SK-N-SH (cell line): ENCODE results near the gene SHROOM1.

Source experiments
- EP300 ChIP-seq, 2 experiments: IDR thresholded peaks; 2 replicates each; pipeline versions ENCODE4 v1.4.0 to v1.6.1; 2012; ENCODE audit warnings: borderline replicate concordance in 1 of 2, low read depth in 1 of 2, low read length in 1 of 2
- FOXJ3 ChIP-seq: sonication (generic); formaldehyde crosslinking; IDR thresholded peaks from 2 replicates; pipeline ENCODE4 v1.5.1; 2020; ENCODE audit warnings: mild to moderate bottlenecking, missing genetic modification reagents
- GABPA ChIP-seq: IDR thresholded peaks from 2 replicates; pipeline ENCODE4 v1.4.0; 2012; ENCODE audit warnings: low read depth, mild to moderate bottlenecking
- GATA2 ChIP-seq: sonication (generic); formaldehyde crosslinking; IDR thresholded peaks from 2 replicates; pipeline ENCODE4 v1.5.0; 2020; ENCODE audit warnings: mild to moderate bottlenecking, missing genetic modification reagents
- MEF2A ChIP-seq: IDR thresholded peaks from 2 replicates; pipeline ENCODE4 v1.4.0; 2012; ENCODE audit warnings: low read depth, borderline replicate concordance
- NFIC ChIP-seq: IDR thresholded peaks from 2 replicates; pipeline ENCODE4 v1.4.0; 2012; ENCODE audit warnings: borderline replicate concordance
- PBX3 ChIP-seq: IDR thresholded peaks from 2 replicates; pipeline ENCODE4; 2012
- POLR2AphosphoS5 ChIP-seq: IDR thresholded peaks from 2 replicates; pipeline ENCODE4 v1.6.1; 2012; ENCODE audit warnings: low read depth, low read length
- SIN3A ChIP-seq: IDR thresholded peaks from 2 replicates; pipeline ENCODE4 v1.6.1; 2012; ENCODE audit warnings: low read depth, mild to moderate bottlenecking, low read length, moderate library complexity, borderline replicate concordance
- TF ChIP-seq, protein P1 (sequence below): fragments of 200-600 bp; sonication (generic); IDR thresholded peaks from 2 replicates; pipeline ENCODE4 v1.6.1; 2017; ENCODE audit warnings: antibody characterized with exemption, mild to moderate bottlenecking, moderate library complexity
- TF ChIP-seq, protein P2 (sequence below): IDR thresholded peaks from 2 replicates; pipeline ENCODE4 v1.6.1; 2012; ENCODE audit warnings: mild to moderate bottlenecking, low read depth, low read length, moderate library complexity
- TF ChIP-seq, protein P3 (sequence below): fragments of 150-350 bp; IDR thresholded peaks from 2 replicates; pipeline ENCODE4 v1.6.1; 2016; ENCODE audit warnings: mild to moderate bottlenecking, low read depth, low read length

DNA sequence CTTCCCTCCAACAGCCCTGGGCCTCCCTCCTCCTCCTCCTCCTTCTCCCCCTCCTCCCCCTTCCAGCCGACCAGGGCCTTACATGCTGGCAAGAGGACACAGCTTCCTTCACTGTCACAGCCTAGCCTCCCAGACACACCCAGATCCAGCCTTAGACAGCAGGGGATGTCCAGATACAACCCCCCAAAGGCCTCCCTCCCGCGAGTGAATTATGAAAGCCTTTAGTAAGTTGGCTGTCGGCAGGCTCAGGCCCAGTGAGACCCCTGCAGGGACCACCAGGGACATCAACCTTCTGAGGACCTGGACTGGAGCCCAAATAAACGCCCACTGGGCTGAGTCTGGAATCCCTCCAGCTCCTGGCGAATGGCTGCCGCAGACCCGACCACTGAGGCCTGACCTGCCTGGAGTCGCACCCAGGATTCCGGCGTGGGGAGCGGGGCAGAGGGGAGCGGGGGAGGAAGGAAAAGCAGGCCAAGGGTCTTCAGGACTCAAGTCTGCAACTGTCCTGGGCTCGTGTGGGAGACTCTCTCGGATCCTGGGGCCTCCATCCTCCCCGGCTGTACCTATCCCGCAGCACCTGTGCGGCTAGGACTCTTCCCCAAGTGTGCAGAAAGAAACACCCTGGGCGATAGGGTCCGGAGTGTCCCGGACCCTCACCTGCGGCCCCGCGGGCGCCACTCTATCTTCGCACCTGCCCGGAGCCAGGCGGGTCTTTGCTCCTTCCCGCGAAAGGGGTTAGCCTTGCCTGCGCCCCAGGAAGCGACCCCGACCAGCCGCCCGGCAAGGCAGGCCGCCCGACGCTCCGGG is 54.1 kb downstream of the SHROOM1 start:
- TF ChIP-seq, protein P1, sequence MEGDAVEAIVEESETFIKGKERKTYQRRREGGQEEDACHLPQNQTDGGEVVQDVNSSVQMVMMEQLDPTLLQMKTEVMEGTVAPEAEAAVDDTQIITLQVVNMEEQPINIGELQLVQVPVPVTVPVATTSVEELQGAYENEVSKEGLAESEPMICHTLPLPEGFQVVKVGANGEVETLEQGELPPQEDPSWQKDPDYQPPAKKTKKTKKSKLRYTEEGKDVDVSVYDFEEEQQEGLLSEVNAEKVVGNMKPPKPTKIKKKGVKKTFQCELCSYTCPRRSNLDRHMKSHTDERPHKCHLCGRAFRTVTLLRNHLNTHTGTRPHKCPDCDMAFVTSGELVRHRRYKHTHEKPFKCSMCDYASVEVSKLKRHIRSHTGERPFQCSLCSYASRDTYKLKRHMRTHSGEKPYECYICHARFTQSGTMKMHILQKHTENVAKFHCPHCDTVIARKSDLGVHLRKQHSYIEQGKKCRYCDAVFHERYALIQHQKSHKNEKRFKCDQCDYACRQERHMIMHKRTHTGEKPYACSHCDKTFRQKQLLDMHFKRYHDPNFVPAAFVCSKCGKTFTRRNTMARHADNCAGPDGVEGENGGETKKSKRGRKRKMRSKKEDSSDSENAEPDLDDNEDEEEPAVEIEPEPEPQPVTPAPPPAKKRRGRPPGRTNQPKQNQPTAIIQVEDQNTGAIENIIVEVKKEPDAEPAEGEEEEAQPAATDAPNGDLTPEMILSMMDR, result no peak
- TF ChIP-seq POLR2AphosphoS5 (no peak), GABPA (no peak), GATA2 (CRISPR knock-in tag) (no peak), EP300 (IDR thresholded peaks at IDR 0.05; ENCODE audit: borderline replicate concordance in 1 of 2, low read depth in 1 of 2, low read length in 1 of 2) (no peak), MEF2A (no peak), PBX3 (no peak), SIN3A (peak; percentile 20; the same call in 1 of the 2 replicates), FOXJ3 (CRISPR knock-in tag) (no peak), NFIC (no peak; the same call in 1 of the 2 replicates)
- TF ChIP-seq, protein P2, sequence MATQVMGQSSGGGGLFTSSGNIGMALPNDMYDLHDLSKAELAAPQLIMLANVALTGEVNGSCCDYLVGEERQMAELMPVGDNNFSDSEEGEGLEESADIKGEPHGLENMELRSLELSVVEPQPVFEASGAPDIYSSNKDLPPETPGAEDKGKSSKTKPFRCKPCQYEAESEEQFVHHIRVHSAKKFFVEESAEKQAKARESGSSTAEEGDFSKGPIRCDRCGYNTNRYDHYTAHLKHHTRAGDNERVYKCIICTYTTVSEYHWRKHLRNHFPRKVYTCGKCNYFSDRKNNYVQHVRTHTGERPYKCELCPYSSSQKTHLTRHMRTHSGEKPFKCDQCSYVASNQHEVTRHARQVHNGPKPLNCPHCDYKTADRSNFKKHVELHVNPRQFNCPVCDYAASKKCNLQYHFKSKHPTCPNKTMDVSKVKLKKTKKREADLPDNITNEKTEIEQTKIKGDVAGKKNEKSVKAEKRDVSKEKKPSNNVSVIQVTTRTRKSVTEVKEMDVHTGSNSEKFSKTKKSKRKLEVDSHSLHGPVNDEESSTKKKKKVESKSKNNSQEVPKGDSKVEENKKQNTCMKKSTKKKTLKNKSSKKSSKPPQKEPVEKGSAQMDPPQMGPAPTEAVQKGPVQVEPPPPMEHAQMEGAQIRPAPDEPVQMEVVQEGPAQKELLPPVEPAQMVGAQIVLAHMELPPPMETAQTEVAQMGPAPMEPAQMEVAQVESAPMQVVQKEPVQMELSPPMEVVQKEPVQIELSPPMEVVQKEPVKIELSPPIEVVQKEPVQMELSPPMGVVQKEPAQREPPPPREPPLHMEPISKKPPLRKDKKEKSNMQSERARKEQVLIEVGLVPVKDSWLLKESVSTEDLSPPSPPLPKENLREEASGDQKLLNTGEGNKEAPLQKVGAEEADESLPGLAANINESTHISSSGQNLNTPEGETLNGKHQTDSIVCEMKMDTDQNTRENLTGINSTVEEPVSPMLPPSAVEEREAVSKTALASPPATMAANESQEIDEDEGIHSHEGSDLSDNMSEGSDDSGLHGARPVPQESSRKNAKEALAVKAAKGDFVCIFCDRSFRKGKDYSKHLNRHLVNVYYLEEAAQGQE, result no peak
- TF ChIP-seq, protein P3, sequence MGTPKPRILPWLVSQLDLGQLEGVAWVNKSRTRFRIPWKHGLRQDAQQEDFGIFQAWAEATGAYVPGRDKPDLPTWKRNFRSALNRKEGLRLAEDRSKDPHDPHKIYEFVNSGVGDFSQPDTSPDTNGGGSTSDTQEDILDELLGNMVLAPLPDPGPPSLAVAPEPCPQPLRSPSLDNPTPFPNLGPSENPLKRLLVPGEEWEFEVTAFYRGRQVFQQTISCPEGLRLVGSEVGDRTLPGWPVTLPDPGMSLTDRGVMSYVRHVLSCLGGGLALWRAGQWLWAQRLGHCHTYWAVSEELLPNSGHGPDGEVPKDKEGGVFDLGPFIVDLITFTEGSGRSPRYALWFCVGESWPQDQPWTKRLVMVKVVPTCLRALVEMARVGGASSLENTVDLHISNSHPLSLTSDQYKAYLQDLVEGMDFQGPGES, result no peak
